Middle frontal gyrus (tissue), 1 donor: ENCODE measurements around the gene ADAMTSL1.

Experiments used
- DNase-seq: peaks from one replicate; pipeline ENCODE4 v3.0.0-alpha.2; 2015; ENCODE audit warnings: low spot score; ENCODE audit errors: extremely low spot score

Gene ADAMTSL1

GRCh38 chr9:18473652-18474279, at the start of gene ADAMTSL1:
Gene ADAMTSL1, plus strand, starts transcription at chr9:18474153. Its CDS starts 80 bp downstream, at chr9:18474233.
- DNase-seq, result no peak

DNA sequence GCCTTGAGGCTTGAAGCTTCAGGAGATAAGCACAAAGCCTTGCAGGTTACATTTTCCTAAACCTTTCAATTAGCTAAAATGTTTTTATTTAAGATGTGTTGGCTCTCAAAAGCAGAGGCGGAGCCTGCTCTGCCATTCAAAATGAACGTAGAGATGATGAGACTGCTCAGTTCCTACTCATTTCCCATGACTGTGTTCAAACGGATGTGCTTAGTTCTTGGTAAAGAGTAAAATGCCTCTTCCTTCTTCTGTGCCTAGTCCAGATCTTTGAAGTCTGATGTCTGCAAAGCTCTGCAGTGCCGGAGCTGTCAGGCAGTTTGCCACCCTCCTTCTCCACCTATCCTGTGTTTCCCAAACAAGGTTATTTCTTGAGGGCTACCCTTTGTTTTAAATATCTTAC, 46.3 kb upstream of the ADAMTSL1 start:
- no peak for DNase-seq

- DNase-seq, result no peak
Measured at GRCh38 chr9:18428661-18429060, 45.3 kb upstream of the ADAMTSL1 start.

DNA sequence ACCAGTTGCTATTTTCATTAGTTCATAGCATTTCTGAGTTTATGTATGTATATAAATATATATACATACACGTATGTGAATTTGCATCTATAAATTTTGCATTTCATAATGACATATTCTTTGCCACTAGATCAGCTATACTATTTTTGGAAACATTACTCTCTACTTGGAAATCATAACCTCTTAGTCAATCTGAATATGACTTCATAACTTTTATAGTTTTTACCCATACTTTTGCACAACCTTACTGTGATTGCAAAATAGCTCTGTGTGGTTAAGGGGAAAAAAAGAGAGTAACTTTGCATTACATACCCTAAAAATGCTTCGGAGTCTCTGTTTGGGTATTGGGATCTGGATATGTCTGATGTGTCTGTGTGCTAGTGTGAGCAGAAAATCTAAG, 44.9 kb upstream of the ADAMTSL1 start:
- DNase-seq, result no peak

GRCh38 chr9:18433620-18434019, 40.3 kb upstream of the ADAMTSL1 start:
- no peak for DNase-seq

DNA sequence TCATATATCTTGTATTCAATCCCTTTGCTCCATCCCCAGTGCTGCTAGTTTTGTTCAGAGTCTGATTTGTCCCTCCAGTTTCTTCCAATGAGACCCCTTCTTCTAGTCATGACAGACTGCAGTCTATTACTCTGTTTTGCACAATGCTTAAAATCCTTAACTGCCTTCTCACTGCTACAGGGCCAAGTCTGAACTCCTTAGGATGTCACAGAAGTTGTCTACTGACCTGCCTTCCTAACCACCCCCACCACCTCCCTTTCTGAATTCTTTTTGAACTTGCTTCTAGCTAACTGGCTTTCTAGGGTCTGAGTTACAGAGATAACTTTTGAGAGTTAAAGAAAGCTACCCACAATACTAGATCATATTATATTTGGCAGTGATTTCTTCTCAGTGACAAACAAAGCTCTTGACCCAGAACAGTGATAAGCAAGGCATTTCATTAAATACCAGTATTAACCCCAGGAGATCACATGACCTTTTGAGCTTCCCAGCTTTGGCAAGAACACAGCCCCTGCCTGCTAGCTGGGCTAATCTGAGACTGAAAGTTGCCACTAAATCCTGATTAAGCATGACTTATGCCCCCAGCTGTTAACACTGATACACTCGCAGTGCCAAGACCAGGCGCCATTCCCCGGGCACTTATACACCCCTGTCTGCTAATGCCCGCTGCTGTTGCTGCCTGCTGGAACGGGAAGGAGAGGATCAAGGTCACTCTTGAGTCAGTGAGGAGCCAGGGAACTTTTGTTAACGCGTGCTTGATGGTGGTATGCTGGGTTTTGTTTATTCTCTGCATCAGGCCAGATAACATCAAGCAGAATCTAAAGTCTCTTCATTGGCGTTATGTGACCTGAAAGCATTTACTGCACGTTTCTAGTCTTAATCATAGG, 36.4 kb upstream of the ADAMTSL1 start:
- DNase-seq, result no peak

DNA sequence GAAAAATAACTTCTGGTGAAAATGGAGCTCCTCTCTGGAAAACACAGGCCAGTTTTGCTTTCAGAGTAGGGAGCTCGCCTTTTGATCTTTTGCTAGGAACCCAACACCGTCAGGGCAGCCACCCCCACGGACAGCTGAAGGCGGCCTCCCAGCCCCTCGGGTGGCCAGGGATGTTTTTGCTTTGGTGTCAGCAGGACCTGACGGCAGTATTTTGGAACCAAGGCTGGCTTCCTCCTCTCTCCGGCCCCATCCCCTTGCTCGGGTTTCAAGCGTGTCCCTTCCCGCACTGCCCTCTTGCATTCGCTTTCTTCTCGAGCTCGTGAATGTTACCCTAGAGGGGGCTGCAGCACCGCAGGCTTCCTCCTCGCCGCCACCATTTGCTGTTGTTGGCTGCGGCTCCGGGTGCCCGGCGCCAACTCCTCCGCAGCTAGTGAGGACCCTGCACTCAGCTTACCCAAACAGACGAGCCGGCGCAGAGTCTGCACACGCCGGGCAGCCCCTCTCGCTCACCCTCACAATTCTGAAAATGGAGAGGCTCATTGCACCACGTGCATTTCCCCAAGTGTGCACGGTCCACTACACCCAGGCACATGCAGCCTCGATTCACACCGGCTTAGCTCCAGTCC, 35.5 kb upstream of the ADAMTSL1 start:
- DNase-seq, result no peak

GRCh38 chr9:18438951-18439350, 35.0 kb upstream of the ADAMTSL1 start:
- no peak for DNase-seq

DNA sequence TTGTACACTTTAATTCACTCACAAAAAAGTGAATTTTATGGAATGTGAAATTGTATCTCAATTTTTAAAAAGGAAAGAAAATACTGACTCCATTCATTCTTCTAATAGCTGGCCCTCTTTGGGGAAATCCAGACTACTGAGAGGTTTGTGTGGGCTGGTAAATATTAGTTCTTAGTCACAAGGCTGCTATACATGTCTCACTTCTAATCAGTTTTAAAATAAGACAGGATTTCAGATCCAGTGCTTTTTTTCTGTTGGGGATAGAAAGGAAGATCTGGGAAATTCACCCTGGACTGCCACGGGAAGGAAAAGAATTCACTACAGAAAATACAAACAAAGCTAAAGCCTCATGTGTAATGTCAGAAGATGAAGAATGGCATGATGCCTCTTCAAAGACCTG, 32.7 kb upstream of the ADAMTSL1 start:
- DNase-seq, result no peak

GRCh38 chr9:18442629-18443491, 31.1 kb upstream of the ADAMTSL1 start:
- peak; percentile 36 for DNase-seq

DNA sequence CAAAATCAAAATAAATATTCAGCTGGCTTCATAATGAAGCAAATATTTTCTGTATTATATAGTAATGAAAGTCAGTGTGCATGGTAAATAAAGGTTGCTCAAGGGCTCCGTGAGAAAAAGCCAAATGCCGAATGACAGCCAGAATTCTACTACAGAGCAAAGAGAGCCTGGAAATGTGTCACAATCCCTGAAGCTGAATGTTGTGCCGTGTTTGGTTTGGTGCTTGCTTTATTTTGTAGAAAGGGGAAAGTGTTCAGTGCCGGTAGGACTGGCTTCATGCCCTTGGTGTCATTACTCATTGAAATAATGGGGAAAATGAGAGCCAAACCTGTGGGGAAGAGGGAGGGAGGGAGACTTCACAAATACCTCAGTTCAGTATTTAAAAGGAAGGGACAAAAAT, 26.8 kb upstream of the ADAMTSL1 start:
- no peak for DNase-seq

DNA sequence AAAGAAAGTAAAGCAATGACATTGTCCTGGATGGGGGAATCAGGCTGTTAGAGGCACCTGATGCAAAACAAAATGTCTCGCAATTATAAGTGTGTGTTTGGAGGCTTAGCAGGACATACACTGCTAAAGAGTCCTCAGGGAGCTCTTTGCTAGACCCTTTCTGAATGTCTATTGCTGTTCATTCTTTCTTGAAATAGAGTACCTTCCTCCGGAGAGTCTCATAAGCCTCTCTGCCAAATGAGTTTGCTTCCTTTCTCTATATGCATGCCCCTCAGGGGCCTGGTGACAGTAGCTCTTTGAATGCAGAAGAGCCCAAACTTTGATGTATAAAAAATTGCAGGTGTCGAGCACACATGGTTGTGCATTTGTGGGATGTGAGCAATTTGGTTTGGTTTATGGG, 26.4 kb upstream of the ADAMTSL1 start:
- no peak for DNase-seq

- DNase-seq, result no peak
Measured at GRCh38 chr9:18448101-18448500, 25.9 kb upstream of the ADAMTSL1 start.

DNA sequence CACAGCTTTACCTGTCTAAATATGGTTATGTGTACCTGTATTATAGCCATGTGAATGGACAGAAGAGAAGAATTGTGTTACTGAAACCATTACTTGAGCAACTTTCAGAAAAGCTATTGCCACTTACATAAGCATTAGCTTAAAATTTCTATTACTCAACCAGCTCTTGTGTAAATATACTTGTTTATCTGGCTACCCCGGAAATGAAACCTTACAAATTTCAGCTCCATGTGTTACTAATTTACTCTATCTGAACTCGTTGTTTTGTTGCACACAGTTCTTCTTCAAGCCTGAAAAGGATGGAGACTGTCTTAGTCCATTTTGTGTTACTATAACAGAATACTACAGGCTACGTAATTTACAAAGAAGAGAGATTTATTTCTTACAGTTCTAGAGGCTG, 22.5 kb upstream of the ADAMTSL1 start:
- DNase-seq, result no peak

DNA sequence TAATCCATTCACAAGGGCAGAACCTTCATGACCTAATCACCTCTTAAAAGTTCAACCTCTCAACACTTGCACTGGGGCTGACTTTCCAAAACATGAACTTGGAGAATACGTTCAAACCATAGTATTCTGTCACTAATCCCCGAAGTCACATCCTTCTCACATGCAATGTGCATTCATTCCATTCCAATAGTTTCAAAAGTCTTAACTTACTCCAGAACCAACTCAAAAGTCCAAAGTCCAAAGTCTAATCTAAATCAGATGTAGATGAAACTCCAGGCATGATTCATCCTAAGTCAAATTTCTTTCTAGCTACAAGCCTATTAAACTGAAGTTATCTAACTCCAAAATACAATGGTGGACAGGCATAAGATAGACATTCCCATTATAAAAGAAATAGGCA, 21.7 kb upstream of the ADAMTSL1 start:
- DNase-seq, result no peak

DNA sequence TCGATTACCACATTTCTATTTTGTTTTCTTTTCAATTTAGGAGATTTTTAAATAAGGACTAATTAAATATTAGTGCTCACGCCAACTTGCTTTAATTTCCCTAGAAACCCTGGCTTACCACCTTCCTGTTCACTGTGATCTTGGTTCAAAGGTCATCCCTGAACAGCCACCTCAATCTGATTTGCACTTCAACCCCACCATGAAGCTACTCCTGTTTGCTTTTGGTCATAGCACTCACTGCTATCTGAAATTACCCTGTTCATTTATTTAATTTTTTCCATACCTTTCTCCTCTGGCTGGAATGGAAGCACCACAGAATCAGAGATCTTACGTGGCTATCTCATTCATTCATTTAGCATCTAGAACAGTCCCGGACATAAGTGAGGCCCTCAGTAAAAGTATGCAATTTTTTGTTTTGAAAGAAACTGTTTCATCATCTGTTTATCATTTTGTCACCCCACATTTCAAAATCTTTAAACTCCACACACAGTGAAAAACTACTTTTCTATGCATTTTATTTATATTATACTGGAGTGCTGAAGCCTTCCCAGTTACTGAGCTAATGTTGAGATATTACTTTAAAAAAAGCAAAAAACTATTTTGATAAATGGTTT, 17.2 kb upstream of the ADAMTSL1 start:
- no peak for DNase-seq

- no peak for DNase-seq
Measured at GRCh38 chr9:18457510-18457909, 16.4 kb upstream of the ADAMTSL1 start.

DNA sequence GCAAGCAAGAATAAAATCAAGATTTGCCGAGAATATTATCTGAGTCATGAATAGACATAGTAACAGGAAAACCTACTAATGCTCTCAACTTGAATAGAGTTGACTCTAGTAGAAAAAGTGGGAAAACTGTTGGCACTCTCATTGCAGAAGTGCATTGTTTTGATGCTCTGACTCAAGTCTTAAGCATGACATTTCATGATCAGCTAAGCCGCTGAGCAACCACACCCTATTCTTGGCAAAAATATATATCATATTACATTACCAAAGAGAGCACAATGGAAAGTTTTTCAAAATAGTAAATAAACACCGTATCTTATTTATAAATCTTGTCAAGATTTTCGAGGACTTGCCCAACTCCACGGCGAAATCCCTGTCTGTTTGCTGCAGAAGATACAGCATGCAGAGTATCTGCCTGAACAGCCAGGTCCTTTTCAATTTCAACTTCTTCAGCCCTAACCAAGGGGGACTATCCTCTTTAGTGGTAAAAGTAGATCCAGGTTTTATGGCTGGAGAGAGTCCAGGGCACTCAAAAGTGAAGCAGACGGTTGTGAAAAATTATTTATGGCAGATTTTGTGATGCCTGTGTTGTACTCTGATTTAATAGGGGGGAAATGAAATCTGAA, 13.9 kb upstream of the ADAMTSL1 start:
- DNase-seq, result no peak

DNA sequence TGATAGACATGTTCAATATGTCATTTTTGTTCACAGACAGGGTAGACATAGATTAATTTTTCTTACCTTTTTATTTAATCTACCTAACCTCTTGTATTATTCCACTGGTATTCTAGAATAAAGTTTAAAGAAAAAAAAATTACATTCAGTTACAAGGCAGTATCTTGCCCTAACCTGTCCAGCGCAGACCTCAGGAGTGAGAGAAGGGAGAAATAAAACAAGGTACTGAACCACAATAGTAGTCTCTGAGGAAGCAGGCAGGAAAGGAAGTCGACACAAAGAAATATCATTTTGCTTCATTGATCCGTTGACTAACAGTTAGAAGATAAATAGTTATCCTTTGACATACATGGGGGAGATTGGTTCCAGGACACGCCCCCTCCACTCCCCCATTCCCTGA, 12.5 kb upstream of the ADAMTSL1 start:
- DNase-seq, result no peak

DNA sequence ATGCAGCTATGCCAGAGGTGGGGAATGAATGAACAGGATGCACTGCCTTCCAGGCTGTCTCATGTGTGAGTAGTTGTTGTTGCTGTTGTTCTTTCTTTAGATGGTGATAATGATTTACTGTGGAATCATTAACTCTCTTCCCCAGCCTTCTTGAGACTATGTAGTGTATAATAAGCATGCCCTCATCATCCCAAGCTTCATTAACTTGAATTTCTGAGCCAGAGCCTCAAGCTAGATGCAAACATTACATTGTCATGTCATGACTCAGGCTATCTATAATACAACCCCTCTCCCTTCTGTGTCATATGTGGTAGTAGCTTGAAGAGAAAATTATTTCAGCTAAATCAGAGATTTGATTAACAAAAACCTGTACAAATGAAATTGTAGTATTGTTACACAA, 10.0 kb upstream of the ADAMTSL1 start:
- no peak for DNase-seq

DNA sequence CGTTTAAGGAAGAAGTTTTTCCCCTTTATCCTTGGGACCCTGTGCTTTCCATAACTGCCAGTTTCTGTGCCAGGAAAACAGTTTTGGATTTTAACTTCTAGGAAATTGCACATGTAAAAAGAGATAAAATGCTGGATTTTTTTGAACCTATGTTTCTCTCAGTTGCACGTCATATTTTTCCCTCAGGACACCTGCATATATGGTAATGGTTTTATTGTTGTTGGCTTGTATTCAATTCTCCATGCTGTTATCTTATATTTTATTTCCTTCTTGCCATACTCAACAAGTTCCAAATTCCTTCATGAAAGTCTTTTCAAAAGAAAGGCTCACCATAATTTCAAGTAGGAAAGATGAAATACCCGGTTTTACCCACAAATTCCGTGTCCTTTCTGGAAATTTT, 7.9 kb upstream of the ADAMTSL1 start:
- DNase-seq, result no peak
